HG03575 (cell line): ENCODE data around the gene HOXA1.

Experiments used
- ATAC-seq: cut with Tn5 transposase; IDR thresholded peaks from one replicate; pipeline ENCODE4 v1.9.1; 2021; ENCODE audit not compliant: unreplicated experiment, insufficient number of reproducible peaks, low FRiP score; ENCODE audit errors: extremely low read depth

HOXA1 gene

DNA sequence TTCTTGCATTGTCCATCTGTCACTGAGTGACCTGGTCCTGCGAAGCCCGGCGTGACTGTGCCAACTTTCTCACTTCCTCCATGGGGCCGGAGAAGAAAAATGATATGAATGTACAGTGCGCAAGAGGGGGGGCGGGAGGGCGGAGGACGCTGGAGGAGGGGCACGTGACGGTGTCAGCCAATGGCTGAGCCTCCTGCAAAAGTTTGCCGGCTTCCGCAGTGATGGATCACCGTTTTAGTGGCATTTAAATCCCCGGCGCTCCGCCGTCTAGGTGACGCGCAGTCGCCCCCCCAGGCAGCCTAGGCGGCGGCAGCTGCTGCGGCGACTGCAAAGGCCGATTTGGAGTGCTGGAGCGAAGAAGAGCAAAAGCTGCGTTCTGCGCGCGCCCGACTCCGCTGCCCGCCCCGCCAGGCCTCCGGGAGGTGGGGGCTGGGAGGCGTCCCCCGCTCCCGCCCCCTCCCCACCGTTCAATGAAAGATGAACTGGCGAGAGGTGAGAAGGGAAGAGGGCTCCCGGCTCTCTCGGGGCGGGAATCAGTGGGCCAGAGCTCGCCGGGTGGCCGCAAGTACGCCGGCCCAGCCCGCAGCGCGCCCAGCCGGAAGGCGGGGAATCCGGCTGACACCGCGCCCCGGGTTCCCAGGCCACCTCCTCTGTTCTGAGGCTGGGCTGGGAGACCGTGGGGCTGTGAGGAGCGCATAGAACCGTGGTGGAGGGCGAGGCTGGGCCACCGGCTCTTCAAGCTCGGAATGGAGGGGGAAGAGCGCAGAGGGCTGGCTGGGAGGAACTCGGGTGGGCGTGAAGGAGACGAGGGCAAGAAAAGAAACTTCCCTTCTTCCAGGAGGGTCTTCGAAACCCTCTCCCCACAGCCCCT, at the start of gene HOXA1:
TSS of gene HOXA1 (minus strand) at position 104 of the 871 bp plus-strand sequence. CDS start at position 16, 88 bp downstream.
- peak; percentile 55 for ATAC-seq

DNA sequence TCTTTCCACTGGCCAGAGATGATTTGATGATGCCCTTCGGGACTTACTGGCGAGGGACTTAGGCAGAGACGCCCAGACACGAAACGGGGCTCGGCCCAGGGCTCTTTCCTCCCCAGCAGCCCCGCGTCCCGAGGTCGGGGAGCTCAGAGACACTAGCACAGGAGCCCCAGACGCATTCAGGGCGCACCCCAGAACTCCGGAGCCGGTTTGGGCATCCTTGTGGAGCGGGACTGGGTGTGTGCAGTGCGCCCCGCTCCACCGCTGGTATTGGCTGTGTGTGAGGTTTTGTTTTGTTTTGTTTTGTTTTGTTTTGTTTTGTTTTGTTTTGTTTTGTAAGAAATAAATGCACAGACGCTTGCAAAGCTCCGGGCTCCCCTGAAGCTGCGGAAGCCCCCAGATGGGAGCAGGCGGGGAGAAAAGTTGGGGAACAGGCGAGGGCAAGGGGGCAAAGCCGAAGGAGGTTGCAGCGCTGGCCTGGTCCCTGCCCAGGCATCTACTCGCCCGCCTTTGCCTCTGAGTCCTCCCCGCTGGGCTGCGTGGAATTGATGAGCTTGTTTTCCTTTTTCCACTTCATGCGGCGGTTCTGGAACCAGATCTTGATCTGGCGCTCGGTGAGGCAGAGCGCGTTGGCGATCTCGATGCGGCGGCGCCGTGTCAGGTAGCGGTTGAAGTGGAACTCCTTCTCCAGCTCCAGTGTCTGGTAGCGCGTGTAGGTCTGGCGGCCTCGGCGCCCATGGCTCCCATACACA, 49.5 kb upstream of the HOXA1 start:
- no peak for ATAC-seq

DNA sequence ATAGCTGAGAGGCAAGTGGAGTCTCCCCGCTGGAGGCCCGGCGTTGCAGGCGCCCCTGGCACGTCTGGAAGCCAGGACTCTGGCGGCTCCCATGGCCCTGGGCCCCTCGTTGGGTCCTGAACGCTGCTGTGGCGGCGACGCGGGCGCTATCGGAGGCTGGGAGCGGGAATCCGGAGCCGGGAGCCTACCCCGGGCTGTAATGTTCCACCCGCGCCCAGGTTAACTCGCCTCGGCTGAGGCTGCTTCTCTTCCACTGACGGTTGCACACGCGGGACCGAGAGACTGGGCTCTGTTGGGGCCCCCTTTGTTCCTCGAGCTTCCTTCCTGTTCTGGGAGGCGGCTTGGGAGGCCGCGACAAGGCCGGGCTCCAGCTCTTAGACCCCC, 49.0 kb upstream of the HOXA1 start:
- ATAC-seq: no peak

DNA sequence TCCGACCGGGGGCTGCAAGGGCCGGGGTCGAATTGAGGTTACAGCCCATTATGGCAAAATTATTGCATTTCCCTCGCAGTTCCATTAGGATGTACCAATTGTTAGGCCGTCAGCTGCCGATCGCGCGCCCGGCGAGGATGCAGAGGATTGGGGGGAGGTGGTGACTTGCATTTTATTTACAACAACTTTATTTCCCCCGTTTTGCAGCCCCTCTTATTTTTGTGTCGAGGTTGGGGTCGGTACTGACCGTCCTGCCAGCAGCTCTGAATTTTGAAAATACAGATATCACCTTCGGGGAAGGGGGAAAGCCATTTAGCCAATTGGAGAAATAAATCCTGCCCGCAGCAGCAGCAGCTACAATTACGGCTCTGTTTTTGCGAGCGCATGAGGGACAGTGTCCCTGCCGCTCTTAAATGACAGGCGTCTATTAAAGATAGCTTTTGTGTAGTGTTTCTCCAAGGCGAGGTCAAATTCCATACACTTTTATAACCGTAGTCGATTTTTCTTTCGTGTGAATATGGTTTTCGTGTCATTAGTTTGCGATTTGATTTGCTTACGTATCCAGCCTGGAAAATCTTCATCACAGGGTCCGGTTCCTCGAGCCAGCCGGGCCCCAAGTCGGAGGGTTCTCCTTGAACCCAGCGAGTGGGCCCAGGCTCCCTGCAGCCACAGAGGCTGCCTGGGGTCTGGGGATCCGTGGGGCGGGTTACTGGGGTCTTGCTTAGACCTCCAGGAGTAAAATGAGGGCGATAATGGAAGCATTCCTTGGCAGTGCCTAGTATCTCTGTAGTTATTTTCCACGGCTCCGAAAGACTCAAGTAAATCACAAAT, 48.4 kb upstream of the HOXA1 start:
- ATAC-seq: no peak

DNA sequence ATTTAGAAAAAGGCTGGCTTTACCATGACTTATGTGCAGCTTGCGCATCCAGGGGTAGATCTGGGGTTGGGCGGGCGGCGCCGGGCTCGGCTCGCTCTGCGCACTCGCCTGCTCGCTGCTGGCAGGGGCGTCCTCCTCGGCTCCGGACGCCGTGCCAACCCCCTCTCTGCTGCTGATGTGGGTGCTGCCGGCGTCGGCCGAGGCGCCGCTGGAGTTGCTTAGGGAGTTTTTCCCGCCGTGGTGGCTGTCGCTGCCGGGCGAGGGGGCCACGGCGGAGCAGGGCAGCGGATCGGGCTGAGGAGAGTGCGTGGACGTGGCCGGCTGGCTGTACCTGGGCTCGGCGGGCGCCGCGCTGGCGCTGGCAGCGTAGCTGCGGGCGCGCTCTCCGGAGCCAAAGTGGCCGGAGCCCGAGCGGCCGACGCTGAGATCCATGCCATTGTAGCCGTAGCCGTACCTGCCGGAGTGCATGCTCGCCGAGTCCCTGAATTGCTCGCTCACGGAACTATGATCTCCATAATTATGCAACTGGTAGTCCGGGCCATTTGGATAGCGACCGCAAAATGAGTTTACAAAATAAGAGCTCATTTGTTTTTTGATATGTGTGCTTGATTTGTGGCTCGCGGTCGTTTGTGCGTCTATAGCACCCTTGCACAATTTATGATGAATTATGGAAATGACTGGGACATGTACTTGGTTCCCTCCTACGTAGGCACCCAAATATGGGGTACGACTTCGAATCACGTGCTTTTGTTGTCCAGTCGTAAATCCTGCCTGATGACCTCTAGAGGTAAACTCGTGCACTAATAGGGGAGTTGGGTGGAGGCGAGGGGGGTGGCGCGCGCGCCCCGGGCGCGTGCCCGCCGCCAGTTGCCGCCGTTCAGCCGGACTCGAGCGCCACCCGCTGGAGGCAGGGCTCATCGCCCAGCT, 47.5 kb upstream of the HOXA1 start, which contains the start of gene HOXA5:
TSS of gene HOXA5 (minus strand) at position 659 of the 927 bp plus-strand sequence. CDS start at position 585, 74 bp downstream.
- ATAC-seq: no peak

DNA sequence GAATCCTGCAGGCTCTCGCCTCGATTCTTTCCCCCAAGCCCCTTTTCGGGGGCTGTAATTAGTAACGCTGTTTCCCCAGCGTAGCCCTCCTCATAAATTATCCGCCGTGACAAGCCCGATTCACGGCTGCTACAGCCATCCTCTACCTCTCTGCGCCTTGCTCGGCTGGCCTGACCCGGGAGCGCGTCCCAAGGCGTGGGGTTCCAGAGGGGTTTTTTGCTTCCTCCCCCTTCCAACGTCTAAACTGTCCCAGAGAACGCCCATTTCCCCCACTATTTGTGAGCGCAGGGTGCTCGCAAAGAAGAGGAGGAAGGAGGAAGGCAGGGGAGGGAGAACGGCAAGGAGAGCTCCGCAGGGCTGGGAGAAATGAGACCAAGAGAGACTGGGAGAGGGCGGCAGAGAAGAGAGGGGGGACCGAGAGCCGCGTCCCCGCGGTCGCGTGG, 46.8 kb upstream of the HOXA1 start:
- no peak for ATAC-seq

DNA sequence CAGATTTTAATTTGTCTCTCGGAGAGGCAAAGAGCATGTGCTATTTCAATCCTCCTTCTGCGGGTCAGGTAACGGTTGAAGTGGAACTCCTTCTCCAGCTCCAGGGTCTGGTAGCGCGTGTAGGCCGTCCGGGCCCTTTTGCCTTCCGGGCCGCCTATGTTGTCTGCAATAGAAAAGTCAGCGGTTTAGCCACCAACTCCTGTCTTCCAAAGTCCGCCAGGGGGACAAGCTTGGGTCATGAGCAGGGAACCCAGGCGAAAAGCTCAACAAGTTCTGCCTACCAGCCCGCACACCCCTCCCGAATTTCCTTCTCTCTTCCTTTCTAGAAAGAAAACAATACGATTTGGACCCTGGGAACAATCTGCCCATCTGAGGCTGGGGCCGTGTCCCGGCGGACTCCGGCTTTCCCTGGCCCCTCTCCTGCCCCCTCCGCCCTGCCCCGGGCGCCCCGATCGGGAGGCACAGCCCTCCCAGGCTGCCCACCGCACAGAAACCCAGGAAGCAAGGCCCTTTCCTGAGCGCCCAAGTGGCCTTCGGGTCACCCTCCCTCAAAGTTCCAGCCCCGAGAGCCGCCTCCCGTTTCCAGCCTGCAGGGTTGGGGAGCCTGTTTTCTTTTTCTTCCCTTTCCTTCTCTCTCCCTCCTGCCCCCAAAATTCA, 46.3 kb upstream of the HOXA1 start:
- no peak for ATAC-seq

DNA sequence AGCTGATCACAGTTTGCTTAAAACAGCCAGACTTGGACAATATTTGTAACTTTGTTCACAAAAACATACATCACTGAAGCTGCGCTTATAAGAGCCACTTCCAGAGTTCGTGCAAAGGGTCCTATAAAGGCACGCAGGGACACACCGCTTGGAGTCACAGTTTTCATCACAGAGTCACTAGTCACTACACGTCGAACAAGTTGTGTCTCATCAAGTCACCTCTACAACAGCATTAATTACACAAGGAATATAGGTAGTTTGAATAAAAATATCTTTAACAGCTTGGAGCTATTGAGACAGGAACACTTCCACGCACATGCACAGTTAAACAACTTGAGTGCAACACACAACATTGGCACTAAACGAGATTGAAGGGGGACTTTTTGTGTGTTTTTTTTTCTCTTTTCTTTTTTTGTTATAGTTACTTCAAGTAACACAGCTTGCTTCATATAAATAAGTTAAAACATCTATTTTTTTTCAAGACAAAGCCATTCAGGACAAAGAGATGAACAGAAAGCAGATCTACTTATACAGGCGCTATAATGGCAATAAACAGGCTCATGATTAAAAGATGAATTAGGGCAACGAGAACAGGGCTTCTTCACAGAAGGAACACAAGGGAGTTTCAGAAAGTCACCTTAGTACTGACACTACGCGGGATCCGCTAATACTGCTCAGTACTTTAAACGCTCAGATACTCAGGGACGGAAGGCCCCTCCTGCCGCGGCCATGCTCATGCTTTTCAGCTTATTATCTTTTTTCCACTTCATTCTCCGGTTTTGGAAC, 45.5 kb upstream of the HOXA1 start:
- no peak for ATAC-seq

DNA sequence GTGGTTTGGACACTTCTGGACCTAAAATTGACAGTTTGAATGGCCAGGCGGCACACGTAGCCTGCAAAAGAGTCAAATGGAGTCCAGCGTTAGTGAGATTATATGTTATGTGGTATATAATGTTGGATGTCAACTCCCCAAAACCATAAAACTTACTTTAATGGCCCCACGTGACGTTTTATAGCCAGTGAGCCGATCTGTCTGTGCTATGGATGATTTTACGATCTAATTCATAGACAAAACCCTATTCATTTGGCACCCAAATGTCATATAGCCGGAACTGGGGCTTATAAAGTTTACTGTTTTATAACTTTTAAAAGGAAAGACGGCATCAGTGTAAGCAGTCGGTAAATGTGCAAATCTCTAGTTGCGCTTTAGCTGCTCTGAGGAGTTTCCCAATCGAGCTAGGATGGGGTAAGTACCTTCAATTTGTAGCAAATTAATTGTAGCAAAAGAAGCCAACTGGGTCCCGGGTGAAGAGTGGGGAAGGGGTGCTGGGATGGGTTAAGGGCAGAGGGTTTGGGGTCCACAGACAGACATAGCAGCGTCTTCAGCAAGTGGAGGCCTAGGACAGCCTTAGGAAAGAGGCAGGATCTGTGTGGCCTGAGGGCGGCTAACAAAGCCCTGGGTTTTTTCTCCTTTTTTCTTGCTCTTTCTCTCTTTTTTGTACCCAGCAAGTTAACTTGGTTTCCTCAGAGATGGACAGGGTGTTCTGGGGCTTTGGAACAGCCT, 44.5 kb upstream of the HOXA1 start:
- ATAC-seq: no peak

DNA sequence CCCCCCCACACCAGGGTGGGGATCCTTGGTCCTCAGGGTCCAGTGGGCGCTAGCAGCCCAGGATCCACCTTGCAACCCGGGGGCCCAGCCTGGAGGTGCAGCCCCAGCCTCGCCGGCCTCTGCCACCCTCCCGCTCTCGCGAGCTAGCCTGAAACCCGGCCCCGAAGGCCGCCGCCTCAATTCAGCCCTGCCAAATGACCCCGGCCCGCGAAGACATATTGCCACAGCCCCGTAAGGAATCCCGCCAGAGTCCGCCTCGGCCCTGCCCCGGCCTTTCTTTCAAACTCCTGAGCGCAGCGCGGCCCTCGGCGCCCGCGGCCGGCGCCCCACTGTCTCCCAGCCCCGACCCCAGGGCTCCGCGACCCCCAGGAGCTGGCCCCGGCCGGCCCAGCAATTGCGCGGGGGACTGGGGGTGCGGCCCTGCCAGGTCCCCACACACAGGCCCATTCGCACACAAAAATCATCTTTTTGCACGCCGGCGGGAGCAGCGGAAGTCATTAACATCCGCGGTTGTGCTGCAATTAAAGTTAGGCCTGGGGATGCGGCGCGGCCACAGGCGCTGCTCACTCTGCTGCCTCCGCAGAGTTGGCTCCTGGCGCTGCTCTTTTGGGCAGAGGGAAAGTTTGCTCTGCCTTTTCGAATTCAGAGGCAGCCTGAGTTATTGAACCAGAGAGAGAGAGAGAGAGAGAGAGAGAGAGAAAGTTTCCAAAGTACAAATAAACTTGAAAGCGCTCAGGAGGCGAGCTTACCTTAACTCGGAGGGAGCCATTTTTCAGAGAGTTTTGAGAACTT, 43.7 kb upstream of the HOXA1 start:
- no peak for ATAC-seq

DNA sequence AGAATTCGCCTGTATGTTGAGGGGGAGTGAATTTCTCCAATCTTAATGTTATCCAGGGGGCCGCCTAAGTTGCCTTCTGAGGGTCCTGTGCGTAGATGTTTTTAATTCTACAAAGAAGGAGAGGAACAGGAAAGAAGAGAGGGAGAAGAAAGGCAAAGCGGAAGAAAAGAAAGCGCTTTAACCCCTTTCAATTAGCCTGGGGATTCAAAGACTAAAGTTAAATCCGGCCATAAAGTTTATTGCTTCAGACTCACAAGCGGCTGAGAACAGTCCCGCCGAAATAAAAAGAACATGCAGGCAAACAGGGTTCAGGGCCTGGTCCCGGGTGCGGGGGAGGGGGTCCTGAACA, 43.2 kb upstream of the HOXA1 start:
- no peak for ATAC-seq

DNA sequence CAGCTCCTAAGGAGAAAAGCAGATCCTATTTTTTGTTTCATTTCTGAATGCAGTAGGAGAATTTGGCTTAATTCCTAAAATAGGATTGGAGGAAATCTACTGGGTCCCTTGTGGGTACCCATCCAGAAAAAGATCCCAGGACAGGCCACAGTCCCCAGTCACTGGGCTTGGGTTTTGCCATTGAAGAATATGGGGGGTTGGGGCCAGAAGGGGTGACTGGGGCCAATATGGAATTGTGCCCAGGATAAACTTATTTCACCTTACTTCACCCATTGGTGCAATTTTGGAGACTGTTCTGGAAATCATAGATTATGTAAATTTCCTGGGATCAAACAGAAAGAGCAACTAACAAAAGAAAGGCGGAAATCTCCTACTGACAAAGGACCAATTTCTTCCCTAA, 42.7 kb upstream of the HOXA1 start:
- no peak for ATAC-seq

DNA sequence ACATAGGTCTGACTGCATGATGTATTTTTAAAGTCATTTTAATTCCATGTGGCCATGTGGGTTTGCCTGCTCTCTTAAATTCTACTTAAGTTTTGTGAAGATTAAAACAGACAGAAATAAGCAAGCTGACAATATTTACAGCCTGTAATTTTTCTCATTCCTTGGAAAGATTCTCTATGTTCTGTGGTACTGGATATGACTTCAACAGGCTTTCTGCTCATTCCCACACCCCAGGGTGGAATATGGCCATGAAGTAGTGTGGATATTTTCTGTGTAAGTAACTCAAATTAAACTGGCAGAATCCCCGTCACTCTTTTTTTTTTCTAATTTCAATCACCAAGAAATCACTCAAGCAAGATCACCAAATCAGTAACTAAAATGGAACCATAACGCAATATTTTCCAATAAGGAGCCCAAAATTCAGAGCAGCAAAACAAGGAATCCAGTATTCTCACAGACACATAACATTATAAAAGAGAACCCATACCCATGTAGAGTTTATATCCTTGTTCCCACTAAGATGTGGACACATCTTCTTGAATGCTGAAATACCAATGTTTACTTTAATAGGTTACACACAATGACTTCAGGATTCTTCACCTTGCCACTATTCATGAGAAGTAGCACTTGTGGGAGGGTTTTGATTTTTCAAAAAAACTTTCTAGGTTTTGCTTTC, 42.0 kb upstream of the HOXA1 start:
- ATAC-seq: no peak

DNA sequence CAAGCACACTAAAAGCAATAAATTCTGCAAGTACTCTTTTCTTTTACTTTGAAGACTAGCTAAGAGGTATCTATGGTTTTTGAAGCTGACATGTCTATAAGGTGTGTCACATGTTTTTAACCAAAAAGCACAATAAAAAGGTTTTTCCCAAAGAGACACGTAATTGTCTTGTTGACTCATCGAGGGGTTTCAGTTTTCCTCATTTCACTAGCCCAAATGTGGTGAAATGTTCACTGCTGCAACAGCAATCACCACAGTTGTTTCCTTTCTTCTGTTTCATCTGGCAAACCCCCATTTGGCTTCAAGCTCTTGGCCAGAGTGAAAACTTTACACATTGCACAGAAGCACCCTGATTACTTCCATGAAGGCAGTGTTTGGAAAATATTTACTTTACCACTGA, 38.6 kb upstream of the HOXA1 start:
- no peak for ATAC-seq
